Panc1 (cell line): ENCODE results near the gene CNGA3. TPM values are rescaled to one million over a fixed set of nuclear protein-coding genes. Genes with fewer than 3 reads are reported as not detected.

Experiments
- ATAC-seq: fragments of 200-7000 bp; cut with Tn5 transposase; 2 replicates; pipeline ENCODE4 v1.9.1; 2020; ENCODE audit warnings: mild to moderate bottlenecking, moderate library complexity
- BruUV-seq: library from RNA; stranded (reverse); fragments of 400-500 nt; replicated peaks from 2 replicates; lab custom pipeline; 2021; lab: Mats Ljungman, UMichigan
- CTCF ChIA-PET: fragments of 300-600 bp; sonication (Branson Sonifier 250); formaldehyde crosslinking; loops from one replicate; lab custom pipeline; 2022; ENCODE audit warnings: antibody characterized with exemption; lab: Charles Lee
- POLR2A ChIA-PET: fragments of 300-600 bp; sonication (Branson Sonifier 250); formaldehyde crosslinking; loops from one replicate; lab custom pipeline; 2022; ENCODE audit warnings: antibody characterized with exemption; lab: Charles Lee
- DNase-seq: peaks from one replicate; pipeline ENCODE4 v3.0.0-alpha.2; 2010; ENCODE audit warnings: low read depth, low spot score
- H3K27ac ChIP-seq: 2 replicates; pipeline ENCODE4 v1.5.1; 2011; ENCODE audit warnings: mild to moderate bottlenecking, low read length, inconsistent platforms
- H3K27me3 ChIP-seq: fragments of 200-500 bp; sonication (Bioruptor generic); 2 replicates; pipeline ENCODE4 v1.6.0; 2014; ENCODE audit warnings: low read length, inconsistent platforms; ENCODE audit not compliant: control insufficient read depth, insufficient read depth
- H3K36me3 ChIP-seq: fragments of 200-500 bp; sonication (Bioruptor generic); 2 replicates; pipeline ENCODE4 v1.5.1; 2014; ENCODE audit warnings: inconsistent platforms, mild to moderate bottlenecking, low read length, moderate library complexity; ENCODE audit not compliant: control insufficient read depth, insufficient read depth
- H3K4me1 ChIP-seq: 2 replicates; pipeline ENCODE4 v1.5.1; 2011; ENCODE audit warnings: inconsistent platforms, mild to moderate bottlenecking, low read length, moderate library complexity; ENCODE audit not compliant: control insufficient read depth, insufficient read depth
- H3K4me3 ChIP-seq, 2 experiments: 2 replicates each; pipeline ENCODE4 v1.5.1; 2011 to 2012; ENCODE audit warnings: low read depth in 2 of 2, low read length in 2 of 2, mild to moderate bottlenecking in 2 of 2, inconsistent platforms in 1 of 2, moderate library complexity in 1 of 2
- H3K9me3 ChIP-seq: fragments of 200-500 bp; sonication (Bioruptor generic); 2 replicates; pipeline ENCODE4 v1.5.1; 2014; ENCODE audit warnings: low read depth, mild to moderate bottlenecking, inconsistent platforms, low read length, moderate library complexity; ENCODE audit not compliant: control insufficient read depth, insufficient read depth
- POLR2AphosphoS5 ChIP-seq: IDR thresholded peaks from 2 replicates; pipeline ENCODE4 v1.6.1; 2012; ENCODE audit warnings: mild to moderate bottlenecking, low read depth, low read length, moderate library complexity
- REST ChIP-seq, 2 experiments: IDR thresholded peaks; 2 replicates each; pipeline ENCODE4 v1.6.1; 2011 to 2012; ENCODE audit warnings: low read depth in 2 of 2, control low read depth in 1 of 2, low read length in 1 of 2, mild to moderate bottlenecking in 1 of 2, moderate library complexity in 1 of 2; ENCODE audit not compliant: insufficient read depth in 1 of 2
- SIN3A ChIP-seq: IDR thresholded peaks from 2 replicates; pipeline ENCODE4 v1.6.1; 2012; ENCODE audit warnings: low read depth, mild to moderate bottlenecking, low read length, moderate library complexity, borderline replicate concordance; ENCODE audit not compliant: insufficient read depth
- TCF7L2 ChIP-seq: IDR thresholded peaks from 2 replicates; pipeline ENCODE4 v1.6.1; 2011; ENCODE audit warnings: mild to moderate bottlenecking, low read depth, low read length, inconsistent platforms
- in situ Hi-C: cut with HindIII; loops from 2 replicates; pipeline ENCODE4 v1.10.0; 2016; ENCODE audit warnings: low sequenced_read_pairs, low pct_unique_long_range_greater_than_20kb
- intact Hi-C: fragments of 100-400 bp; cut with micrococcal nuclease; formaldehyde crosslinking; loops from one replicate; pipeline ENCODE4 v1.10.0; 2022; ENCODE audit not compliant: unreplicated experiment
- total RNA-seq: library from RNA; stranded (reverse); gene quantifications from one replicate; pipeline ENCODE4 v1.2.1, GENCODE V29; 2021; ENCODE audit not compliant: unreplicated experiment
- TF ChIP-seq, protein P1 (sequence below): fragments of 450-650 bp; IDR thresholded peaks from 2 replicates; pipeline ENCODE4 v1.5.1; 2017; ENCODE audit warnings: mild to moderate bottlenecking

CNGA3 gene
- total RNA-seq, 1 experiment from 2014 or later, result not detected

GRCh38 chr2:98298683-98299164 lies 47.5 kb upstream of the CNGA3 start:
- CTCF ChIA-PET, result no interaction called here
- Histone ChIP-seq H3K4me3 (no peak overlapping the region), H3K9me3 (no peaks in the 10 kb centered on the region), H3K27ac (no peak overlapping the region), H3K36me3 (no peaks in the 10 kb centered on the region), H3K27me3 (peaks cover 3% of the 10 kb centered on the region; the same call in 1 of the 2 replicates), H3K4me1 (no peaks in the 10 kb centered on the region)
- no TSS peak for BruUV-seq
- TF ChIP-seq, protein P1, sequence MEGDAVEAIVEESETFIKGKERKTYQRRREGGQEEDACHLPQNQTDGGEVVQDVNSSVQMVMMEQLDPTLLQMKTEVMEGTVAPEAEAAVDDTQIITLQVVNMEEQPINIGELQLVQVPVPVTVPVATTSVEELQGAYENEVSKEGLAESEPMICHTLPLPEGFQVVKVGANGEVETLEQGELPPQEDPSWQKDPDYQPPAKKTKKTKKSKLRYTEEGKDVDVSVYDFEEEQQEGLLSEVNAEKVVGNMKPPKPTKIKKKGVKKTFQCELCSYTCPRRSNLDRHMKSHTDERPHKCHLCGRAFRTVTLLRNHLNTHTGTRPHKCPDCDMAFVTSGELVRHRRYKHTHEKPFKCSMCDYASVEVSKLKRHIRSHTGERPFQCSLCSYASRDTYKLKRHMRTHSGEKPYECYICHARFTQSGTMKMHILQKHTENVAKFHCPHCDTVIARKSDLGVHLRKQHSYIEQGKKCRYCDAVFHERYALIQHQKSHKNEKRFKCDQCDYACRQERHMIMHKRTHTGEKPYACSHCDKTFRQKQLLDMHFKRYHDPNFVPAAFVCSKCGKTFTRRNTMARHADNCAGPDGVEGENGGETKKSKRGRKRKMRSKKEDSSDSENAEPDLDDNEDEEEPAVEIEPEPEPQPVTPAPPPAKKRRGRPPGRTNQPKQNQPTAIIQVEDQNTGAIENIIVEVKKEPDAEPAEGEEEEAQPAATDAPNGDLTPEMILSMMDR, result no peak
- TF ChIP-seq POLR2AphosphoS5 (no peak), REST (IDR thresholded peaks at IDR 0.05; ENCODE audit: insufficient read depth in 1 of 2, low read depth in 2 of 2, low read length in 1 of 2) (no peak), TCF7L2 (no peak), SIN3A (no peak)
- no peak for ATAC-seq
- no peak for DNase-seq
- in situ Hi-C loops, result no loop called here
- POLR2A ChIA-PET, result no interaction called here
- intact Hi-C loops, result no loop called here

DNA sequence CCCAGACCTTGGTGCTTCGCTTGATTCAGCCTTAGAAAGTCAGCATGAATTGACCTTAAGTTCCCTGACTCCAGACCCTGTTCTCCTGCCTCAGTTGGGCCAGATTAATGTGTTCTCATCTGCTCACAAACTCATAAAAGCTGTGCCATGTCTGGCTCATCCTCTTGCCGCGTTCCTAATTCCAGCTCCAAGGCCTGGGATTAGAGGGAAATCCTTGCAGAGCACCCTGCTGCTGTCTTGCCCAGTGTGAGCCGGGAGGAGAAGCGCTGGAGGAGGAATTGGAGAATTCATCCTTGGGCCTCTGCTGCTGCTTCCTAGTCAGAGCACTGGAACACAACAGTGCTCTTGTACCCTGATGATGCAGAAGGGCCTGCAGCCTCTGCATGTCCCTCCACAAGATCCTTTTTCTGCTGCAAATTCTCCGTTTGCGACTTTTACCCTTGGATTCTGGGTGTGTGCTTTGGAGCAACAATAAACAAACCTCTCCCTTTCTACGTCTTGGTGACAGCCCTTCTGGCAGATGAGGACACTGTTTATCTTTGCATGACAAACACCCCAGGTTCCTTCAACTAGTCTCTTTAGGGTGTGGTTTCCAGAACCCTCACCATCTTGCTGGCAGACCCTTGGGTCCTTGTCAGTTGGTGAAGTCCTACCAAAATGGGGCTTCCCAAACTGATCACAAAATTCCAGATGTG lies 46.9 kb upstream of the CNGA3 start:
- H3K27me3 ChIP-seq, result peaks cover 3% of the 10 kb centered on the region; the same call in 1 of the 2 replicates
- CTCF ChIA-PET, result no interaction called here
- BruUV-seq, result no TSS peak

More for the DNA sequence above, 46.9 kb upstream of the CNGA3 start:
- ATAC-seq, result no peak
- H3K4me3 ChIP-seq, result no peak overlapping the region
- H3K4me1 ChIP-seq, result no peaks in the 10 kb centered on the region
- TF ChIP-seq REST (IDR thresholded peaks at IDR 0.05; ENCODE audit: insufficient read depth in 1 of 2, low read depth in 2 of 2, low read length in 1 of 2) (no peak), SIN3A (no peak), POLR2AphosphoS5 (no peak), TCF7L2 (no peak)
- TF ChIP-seq, protein P1, result no peak
- POLR2A ChIA-PET, result no interaction called here
- no peaks in the 10 kb centered on the region for H3K9me3 ChIP-seq
- no peak for DNase-seq
- intact Hi-C loops (no loop called here), in situ Hi-C loops (no loop called here)
- no peaks in the 10 kb centered on the region for H3K36me3 ChIP-seq
- H3K27ac ChIP-seq, result no peak overlapping the region
